ENCODE data around the gene ZDHHC14. TPM values are rescaled to one million over a fixed set of nuclear protein-coding genes. Genes with fewer than 3 reads are reported as not detected.
A peak's percentile ranks its signal among the peaks of the same experiment; 100 is the strongest.

The ZDHHC14 gene
- total and polyA plus RNA-seq, 4 donors, result 4.3 to 18.3 (median 8.9) TPM

DNA sequence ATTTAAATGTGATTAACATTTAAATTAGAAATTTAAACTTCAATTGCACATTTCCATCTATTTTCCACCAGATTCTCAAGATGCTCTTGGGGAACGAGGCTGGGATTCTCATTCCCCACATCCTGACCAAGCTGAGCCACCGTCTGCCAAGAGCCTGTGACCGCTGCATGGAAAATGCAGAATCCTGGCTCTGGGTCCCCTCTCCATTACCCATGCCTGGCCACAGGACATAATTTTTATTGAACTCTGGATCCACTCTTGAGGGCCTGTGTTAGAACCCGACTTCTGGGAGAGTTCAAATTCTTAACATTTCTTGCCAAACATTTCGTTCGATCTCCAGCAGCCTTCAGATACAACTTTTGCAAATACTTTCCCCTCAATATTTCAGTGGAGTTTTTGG lies 240.4 kb downstream of the ZDHHC14 start:
- H3K4me3 ChIP-seq, result no peak overlapping the region
- 74 to 75% methylated on average over 6 of the region's 6 CpGs for WGBS, 2 donors
- H3K9ac ChIP-seq (ENCODE audit: insufficient read depth in 1 of 2, low read length in 2 of 2), result no peak overlapping the region
- no peak overlapping the region for H3K27ac ChIP-seq (ENCODE audit: low read depth in 1 of 2, low read length in 1 of 2)
- no peaks in the 10 kb centered on the region for H3K9me3 ChIP-seq (ENCODE audit: control insufficient read depth in 4 of 4, insufficient read depth in 3 of 4, low read length in 3 of 4)
- no peaks in the 10 kb centered on the region for H3K4me1 ChIP-seq (ENCODE audit: control insufficient read depth in 5 of 5, insufficient read depth in 5 of 5, low read length in 5 of 5)
- no peaks in the 10 kb centered on the region for H3K36me3 ChIP-seq (ENCODE audit: control insufficient read depth in 4 of 4, insufficient read depth in 4 of 4, low read length in 4 of 4)
- TF ChIP-seq, protein P1, sequence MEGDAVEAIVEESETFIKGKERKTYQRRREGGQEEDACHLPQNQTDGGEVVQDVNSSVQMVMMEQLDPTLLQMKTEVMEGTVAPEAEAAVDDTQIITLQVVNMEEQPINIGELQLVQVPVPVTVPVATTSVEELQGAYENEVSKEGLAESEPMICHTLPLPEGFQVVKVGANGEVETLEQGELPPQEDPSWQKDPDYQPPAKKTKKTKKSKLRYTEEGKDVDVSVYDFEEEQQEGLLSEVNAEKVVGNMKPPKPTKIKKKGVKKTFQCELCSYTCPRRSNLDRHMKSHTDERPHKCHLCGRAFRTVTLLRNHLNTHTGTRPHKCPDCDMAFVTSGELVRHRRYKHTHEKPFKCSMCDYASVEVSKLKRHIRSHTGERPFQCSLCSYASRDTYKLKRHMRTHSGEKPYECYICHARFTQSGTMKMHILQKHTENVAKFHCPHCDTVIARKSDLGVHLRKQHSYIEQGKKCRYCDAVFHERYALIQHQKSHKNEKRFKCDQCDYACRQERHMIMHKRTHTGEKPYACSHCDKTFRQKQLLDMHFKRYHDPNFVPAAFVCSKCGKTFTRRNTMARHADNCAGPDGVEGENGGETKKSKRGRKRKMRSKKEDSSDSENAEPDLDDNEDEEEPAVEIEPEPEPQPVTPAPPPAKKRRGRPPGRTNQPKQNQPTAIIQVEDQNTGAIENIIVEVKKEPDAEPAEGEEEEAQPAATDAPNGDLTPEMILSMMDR (IDR thresholded peaks at IDR 0.05; ENCODE audit: control extremely low read depth, extremely low read depth), result no peak
- DNase-seq (no peak), ATAC-seq (ENCODE audit: insufficient read depth, low FRiP score) (no peak)
- no peaks in the 10 kb centered on the region for H3K27me3 ChIP-seq (ENCODE audit: control insufficient read depth in 3 of 3, insufficient read depth in 3 of 3, low read length in 2 of 3)

- DNase-seq (no peak), ATAC-seq (ENCODE audit: insufficient read depth, low FRiP score) (no peak)
- H3K9ac ChIP-seq (ENCODE audit: insufficient read depth in 1 of 2, low read length in 2 of 2), result no peak overlapping the region
- no peak overlapping the region for H3K4me3 ChIP-seq
- TF ChIP-seq, protein P1 (IDR thresholded peaks at IDR 0.05; ENCODE audit: control extremely low read depth, extremely low read depth), result no peak
- H3K9me3 ChIP-seq (ENCODE audit: control insufficient read depth in 4 of 4, insufficient read depth in 3 of 4, low read length in 3 of 4), result no peaks in the 10 kb centered on the region
- WGBS, 2 donors, result 97 to 98% methylated on average over 3 of the region's 3 CpGs
- no peaks in the 10 kb centered on the region for H3K27me3 ChIP-seq (ENCODE audit: control insufficient read depth in 3 of 3, insufficient read depth in 3 of 3, low read length in 2 of 3)
- peaks cover 0 to 3% (median 0%) of the 10 kb centered on the region in 5 donors for H3K4me1 ChIP-seq (ENCODE audit: control insufficient read depth in 5 of 5, insufficient read depth in 5 of 5, low read length in 5 of 5)
- no peak overlapping the region for H3K27ac ChIP-seq (ENCODE audit: low read depth in 1 of 2, low read length in 1 of 2)
- no peaks in the 10 kb centered on the region for H3K36me3 ChIP-seq (ENCODE audit: control insufficient read depth in 4 of 4, insufficient read depth in 4 of 4, low read length in 4 of 4)
These were observed 241.4 kb downstream of the ZDHHC14 start for GRCh38 chr6:157622427-157622826.

DNA sequence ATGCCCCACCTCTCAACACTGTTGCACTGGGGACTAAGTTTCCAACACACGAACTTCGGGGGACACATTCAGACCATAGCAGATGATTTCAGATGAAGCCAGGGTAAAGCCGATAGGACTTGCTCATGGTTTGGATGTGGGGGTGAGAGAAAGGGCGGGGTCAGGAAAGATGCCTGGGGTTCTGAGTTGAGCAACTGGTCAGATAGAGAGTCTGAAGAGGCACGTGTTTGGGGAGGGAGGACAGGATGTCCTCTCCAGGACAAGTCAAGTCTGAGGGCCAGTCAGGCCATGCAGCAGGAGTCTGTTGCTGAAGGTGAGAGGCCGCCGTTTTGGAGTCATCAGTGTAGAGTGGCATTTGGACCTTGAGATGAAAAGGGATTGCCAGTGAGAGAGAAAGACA lies 244.1 kb downstream of the ZDHHC14 start:
- TF ChIP-seq, protein P1 (IDR thresholded peaks at IDR 0.05; ENCODE audit: control extremely low read depth, extremely low read depth), result no peak
- Histone ChIP-seq H3K4me3 (no peak overlapping the region), H3K9ac (ENCODE audit: insufficient read depth in 1 of 2, low read length in 2 of 2) (no peak overlapping the region), H3K4me1 (ENCODE audit: control insufficient read depth in 5 of 5, insufficient read depth in 5 of 5, low read length in 5 of 5) (peaks cover 0 to 7% (median 0%) of the 10 kb centered on the region in 5 donors), H3K36me3 (ENCODE audit: control insufficient read depth in 4 of 4, insufficient read depth in 4 of 4, low read length in 4 of 4) (no peaks in the 10 kb centered on the region), H3K9me3 (ENCODE audit: control insufficient read depth in 4 of 4, insufficient read depth in 3 of 4, low read length in 3 of 4) (no peaks in the 10 kb centered on the region), H3K27me3 (ENCODE audit: control insufficient read depth in 3 of 3, insufficient read depth in 3 of 3, low read length in 2 of 3) (no peaks in the 10 kb centered on the region), H3K27ac (ENCODE audit: low read depth in 1 of 2, low read length in 1 of 2) (no peak overlapping the region)
- DNase-seq (no peak), ATAC-seq (ENCODE audit: insufficient read depth, low FRiP score) (no peak)
- 84 to 91% methylated on average over 7 of the region's 7 CpGs for WGBS, 2 donors

GRCh38 chr6:157625764-157626163 lies 244.8 kb downstream of the ZDHHC14 start:
- no peak for ATAC-seq (ENCODE audit: insufficient read depth, low FRiP score)
- H3K9me3 ChIP-seq (ENCODE audit: control insufficient read depth in 4 of 4, insufficient read depth in 3 of 4, low read length in 3 of 4), result no peaks in the 10 kb centered on the region
- DNase-seq, result peak in 1 of 3 donors; percentile 35
- H3K4me1 ChIP-seq (ENCODE audit: control insufficient read depth in 5 of 5, insufficient read depth in 5 of 5, low read length in 5 of 5), result peaks cover 0 to 7% (median 0%) of the 10 kb centered on the region in 5 donors
- H3K9ac ChIP-seq (ENCODE audit: insufficient read depth in 1 of 2, low read length in 2 of 2), result no peak overlapping the region
- peaks cover 0 to 6% (median 2%) of the 10 kb centered on the region in 4 donors for H3K36me3 ChIP-seq (ENCODE audit: control insufficient read depth in 4 of 4, insufficient read depth in 4 of 4, low read length in 4 of 4)
- no peaks in the 10 kb centered on the region for H3K27me3 ChIP-seq (ENCODE audit: control insufficient read depth in 3 of 3, insufficient read depth in 3 of 3, low read length in 2 of 3)
- no peak overlapping the region for H3K4me3 ChIP-seq
- WGBS, 2 donors, result 82 to 85% methylated on average over 10 of the region's 10 CpGs
- TF ChIP-seq, protein P1 (IDR thresholded peaks at IDR 0.05; ENCODE audit: control extremely low read depth, extremely low read depth), result no peak
- no peak overlapping the region for H3K27ac ChIP-seq (ENCODE audit: low read depth in 1 of 2, low read length in 1 of 2)

Data from lung (tissue), 12 donors.